Small intestine (tissue), 7 donors: ENCODE data around the gene PCSK6. TPM values are rescaled to one million over a fixed set of nuclear protein-coding genes. Genes with fewer than 3 reads are reported as not detected.

Experiments used
- DNase-seq, 2 donors: peaks; one replicate each; pipeline versions ENCODE4 v3.0.0 to v3.0.0-alpha.2; 2013
- FAIRE-seq: peaks from 2 replicates; lab custom pipeline; 2012; peaks lifted over from hg19 to GRCh38; lab: Jason Lieb, UNC
- H3K27ac ChIP-seq, 3 donors: one replicate each; pipeline ENCODE4 v1.5.1; 2013; ENCODE audit warnings: low read length in 2 of 3, mild to moderate bottlenecking in 2 of 3, control low read depth in 1 of 3, inconsistent platforms in 1 of 3, low read depth in 1 of 3, moderate library complexity in 1 of 3
- H3K27me3 ChIP-seq, 3 donors: one replicate each; pipeline ENCODE4 v1.6.1; 2013; ENCODE audit warnings: low read length in 3 of 3, inconsistent platforms in 1 of 3; ENCODE audit not compliant: control insufficient read depth in 3 of 3, insufficient read depth in 3 of 3
- H3K36me3 ChIP-seq, 3 donors: one replicate each; pipeline ENCODE4 v1.6.1; 2013; ENCODE audit warnings: low read length in 3 of 3, inconsistent platforms in 1 of 3, low read depth in 1 of 3, mild to moderate bottlenecking in 1 of 3, moderate library complexity in 1 of 3; ENCODE audit not compliant: control insufficient read depth in 3 of 3, insufficient read depth in 2 of 3
- H3K4me1 ChIP-seq, 3 donors: one replicate each; pipeline ENCODE4 v1.6.1; 2013; ENCODE audit warnings: low read length in 2 of 3, inconsistent platforms in 1 of 3, low read depth in 1 of 3, mild to moderate bottlenecking in 1 of 3, moderate library complexity in 1 of 3; ENCODE audit not compliant: control insufficient read depth in 3 of 3, insufficient read depth in 2 of 3
- H3K4me3 ChIP-seq, 3 donors: one replicate each; pipeline ENCODE4 v1.5.1; 2013; ENCODE audit warnings: low read length in 3 of 3, control low read depth in 1 of 3, inconsistent platforms in 1 of 3, low read depth in 1 of 3, mild to moderate bottlenecking in 1 of 3, moderate library complexity in 1 of 3
- H3K9me3 ChIP-seq, 2 donors: one replicate each; pipeline ENCODE4 v1.6.1; 2013; ENCODE audit warnings: low read depth in 1 of 2, low read length in 1 of 2; ENCODE audit not compliant: control insufficient read depth in 2 of 2, insufficient read depth in 1 of 2
- WGBS, 3 donors: extraction: QIAGEN DNeasy Blood & Tissue Kit; methylation state at CpG; one replicate each; pipeline ENCODE4 v1.1.7; 2013; 5-methylcytosine and 5-hydroxymethylcytosine counted together
- polyA plus RNA-seq, 4 donors: library from polyadenylated mRNA; stranded (reverse) in 3 of 4; unstranded in 1 of 4; fragments of 200-250 nt in 3 of 4; fragments of 120-200 nt in 1 of 4; gene quantifications; one replicate each; pipeline versions ENCODE4 v1.2.1 to v1.2.3, GENCODE V29; 2013
- donor health status: healthy with polysubstance abuse.
- donor health status: control.
- donor health status: control.
- donor health status: Bipolar disorder and iron deficiency.
- donor health status: healthy.

The PCSK6 gene
- polyA plus RNA-seq, 4 donors = 0.67 to 26.2 (median 6.5) TPM

GRCh38 chr15:101396484-101397261, 92.8 kb downstream of the PCSK6 start:
- H3K36me3 ChIP-seq = peaks cover 0 to 23% (median 0%) of the 10 kb centered on the region in 3 donors
- H3K27me3 ChIP-seq = no peaks in the 10 kb centered on the region
- H3K9me3 ChIP-seq = no peaks in the 10 kb centered on the region
- FAIRE-seq (no peak), DNase-seq (no peak)
- H3K4me3 ChIP-seq = no peak overlapping the region
- H3K27ac ChIP-seq = no peak overlapping the region
- no peaks in the 10 kb centered on the region for H3K4me1 ChIP-seq
- WGBS, 3 donors = 86 to 89% (median 88%) methylated on average over 19 of the region's 19 CpGs

DNA sequence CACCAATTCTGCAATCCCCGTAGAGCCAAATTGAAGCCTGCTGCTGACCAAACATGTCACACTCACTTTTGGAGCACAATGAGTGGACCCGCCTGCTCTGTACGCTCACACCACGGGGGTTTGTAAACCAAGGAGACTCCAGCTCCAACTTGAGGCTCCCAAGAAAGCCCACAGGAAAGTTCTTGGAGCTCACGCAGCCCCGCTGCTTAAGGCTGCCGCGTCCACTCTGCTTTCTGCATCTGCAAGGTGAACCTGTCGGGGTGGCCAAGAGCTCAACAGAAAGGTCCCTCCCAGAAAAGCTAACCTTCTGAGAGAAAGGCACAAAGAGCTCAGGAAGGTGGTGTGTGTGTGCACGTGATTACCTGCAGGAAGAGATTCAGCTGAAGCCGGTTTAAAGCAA, 94.9 kb downstream of the PCSK6 start:
- Histone ChIP-seq H3K36me3 (peaks cover 0 to 33% (median 0%) of the 10 kb centered on the region in 3 donors), H3K27ac (no peak overlapping the region), H3K4me3 (no peak overlapping the region), H3K9me3 (no peaks in the 10 kb centered on the region), H3K27me3 (no peaks in the 10 kb centered on the region), H3K4me1 (no peaks in the 10 kb centered on the region)
- no peak for DNase-seq
- no peak for FAIRE-seq
- WGBS, 3 donors = 80 to 86% (median 84%) methylated on average over 11 of the region's 11 CpGs

- no peaks in the 10 kb centered on the region for H3K27me3 ChIP-seq
- no peaks in the 10 kb centered on the region for H3K4me1 ChIP-seq
- DNase-seq (no peak), FAIRE-seq (no peak)
- no peak overlapping the region for H3K27ac ChIP-seq
- H3K4me3 ChIP-seq = no peak overlapping the region
- 82 to 91% (median 86%) methylated on average over 12 of the region's 12 CpGs for WGBS, 3 donors
- no peaks in the 10 kb centered on the region for H3K9me3 ChIP-seq
- peaks cover 0 to 37% (median 0%) of the 10 kb centered on the region in 3 donors for H3K36me3 ChIP-seq
Measured at GRCh38 chr15:101394056-101394630, 95.4 kb downstream of the PCSK6 start.

DNA sequence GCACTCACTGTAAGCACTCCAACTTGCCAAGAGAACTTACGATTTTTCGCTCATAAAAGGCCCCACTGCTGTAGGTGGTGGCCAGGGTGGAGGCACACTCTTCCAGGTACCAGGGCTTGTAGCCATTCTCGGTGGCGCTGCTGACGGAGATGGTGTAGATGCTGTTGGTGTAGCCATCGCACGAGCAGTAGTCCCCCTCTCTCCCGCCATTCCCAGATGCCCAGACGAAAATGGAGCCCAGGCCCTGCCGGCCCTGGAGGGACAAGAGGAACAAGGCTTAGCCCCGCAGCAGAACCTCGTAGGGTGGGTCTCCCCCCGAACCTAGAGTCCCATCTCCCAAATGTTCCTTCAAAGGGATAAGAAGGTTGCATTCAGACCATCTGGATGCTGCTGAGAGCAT, 96.3 kb downstream of the PCSK6 start:
- Histone ChIP-seq H3K27me3 (no peaks in the 10 kb centered on the region), H3K4me3 (no peak overlapping the region), H3K9me3 (no peaks in the 10 kb centered on the region), H3K36me3 (peaks cover 0 to 34% (median 0%) of the 10 kb centered on the region in 3 donors), H3K27ac (no peak overlapping the region), H3K4me1 (no peaks in the 10 kb centered on the region)
- DNase-seq (no peak), FAIRE-seq (no peak)
- WGBS, 3 donors = 89 to 96% (median 94%) methylated on average over 13 of the region's 13 CpGs

DNA sequence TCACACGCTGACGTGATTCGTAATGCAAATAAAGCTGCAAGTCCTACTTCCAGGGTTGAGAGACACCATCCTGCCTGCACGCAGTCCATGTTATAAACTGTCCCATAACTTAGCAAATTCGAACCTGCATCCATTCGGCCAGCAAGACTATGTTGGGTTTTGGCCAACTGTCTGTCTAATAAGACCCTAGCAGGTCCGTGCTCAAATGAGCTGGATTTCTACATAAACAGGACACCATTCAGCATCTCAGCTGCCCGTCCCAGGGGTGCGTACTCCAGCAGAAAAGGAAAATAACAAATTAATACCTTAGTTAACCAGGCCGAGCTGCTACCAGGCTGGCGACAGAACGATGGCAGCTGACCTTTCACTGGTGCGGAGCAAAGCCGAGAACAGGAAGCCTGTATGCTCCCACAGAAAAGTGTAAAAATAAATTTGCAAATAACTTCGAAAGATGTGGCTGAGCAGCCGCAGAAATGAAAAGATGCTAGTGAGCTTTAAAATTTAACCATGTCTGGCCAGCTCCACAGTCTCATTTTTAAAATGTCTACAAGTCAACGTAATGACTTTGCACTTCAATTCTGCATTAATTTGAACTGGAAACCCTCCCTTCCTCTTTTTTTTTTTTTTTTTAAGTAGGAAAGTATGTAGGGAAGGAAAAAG, 97.4 kb downstream of the PCSK6 start:
- Histone ChIP-seq H3K4me1 (no peaks in the 10 kb centered on the region), H3K9me3 (no peaks in the 10 kb centered on the region), H3K27me3 (no peaks in the 10 kb centered on the region), H3K36me3 (peaks cover 0 to 29% (median 0%) of the 10 kb centered on the region in 3 donors), H3K27ac (no peak overlapping the region), H3K4me3 (no peak overlapping the region)
- WGBS, 3 donors = 72 to 89% (median 81%) methylated on average over 17 of the region's 17 CpGs
- no peak for FAIRE-seq
- DNase-seq = no peak

GRCh38 chr15:101391431-101391830, 98.1 kb downstream of the PCSK6 start:
- Histone ChIP-seq H3K27ac (no peak overlapping the region), H3K36me3 (peaks cover 0 to 31% (median 0%) of the 10 kb centered on the region in 3 donors), H3K4me1 (no peaks in the 10 kb centered on the region), H3K9me3 (no peaks in the 10 kb centered on the region), H3K4me3 (no peak overlapping the region), H3K27me3 (no peaks in the 10 kb centered on the region)
- FAIRE-seq (no peak), DNase-seq (no peak)
- WGBS, 3 donors = 86 to 88% (median 87%) methylated on average over 10 of the region's 10 CpGs

- Histone ChIP-seq H3K9me3 (no peaks in the 10 kb centered on the region), H3K27ac (no peak overlapping the region), H3K4me3 (no peak overlapping the region), H3K36me3 (peaks cover 0 to 36% (median 0%) of the 10 kb centered on the region in 3 donors), H3K4me1 (no peaks in the 10 kb centered on the region), H3K27me3 (no peaks in the 10 kb centered on the region)
- DNase-seq (no peak), FAIRE-seq (no peak)
- WGBS, 3 donors = 80 to 90% (median 83%) methylated on average over 8 of the region's 8 CpGs
Measured at GRCh38 chr15:101390462-101390861, 99.0 kb downstream of the PCSK6 start.

DNA sequence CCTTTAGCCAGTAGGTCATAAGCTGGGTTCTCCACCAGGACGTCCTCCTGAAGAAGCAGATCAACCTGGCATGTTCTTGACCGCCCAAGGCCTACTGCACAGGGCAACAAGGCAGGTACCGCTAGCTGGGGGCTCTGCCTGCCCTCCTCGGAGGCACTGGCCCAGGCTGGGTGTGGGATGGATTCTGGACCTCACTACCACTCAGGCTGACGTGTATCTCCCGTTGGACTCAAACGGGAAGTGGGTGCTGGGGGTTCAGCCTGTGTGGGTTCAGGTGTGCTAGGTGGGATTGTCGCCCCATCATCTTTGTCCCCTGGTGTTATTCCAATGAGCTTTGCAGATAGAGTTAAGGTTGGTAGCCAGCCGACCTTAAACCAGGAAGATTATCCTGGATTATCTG, 99.4 kb downstream of the PCSK6 start:
- H3K27me3 ChIP-seq = no peaks in the 10 kb centered on the region
- H3K27ac ChIP-seq = no peak overlapping the region
- H3K4me1 ChIP-seq = no peaks in the 10 kb centered on the region
- DNase-seq (no peak), FAIRE-seq (no peak)
- H3K36me3 ChIP-seq = peaks cover 0 to 36% (median 0%) of the 10 kb centered on the region in 3 donors
- no peaks in the 10 kb centered on the region for H3K9me3 ChIP-seq
- H3K4me3 ChIP-seq = no peak overlapping the region
- WGBS, 3 donors = 80 to 88% (median 85%) methylated on average over 9 of the region's 9 CpGs
